NCI-H2196 treated with DMSO at 0.1 percent for 48 hours (cell line): Measurements from ENCODE around the gene MMEL1.

Experiments used
- DNase-seq: peaks from one replicate; lab custom pipeline; 2025; ENCODE audit not compliant: unreplicated experiment; lab: John Stamatoyannopoulos, UW

The MMEL1 gene

DNA sequence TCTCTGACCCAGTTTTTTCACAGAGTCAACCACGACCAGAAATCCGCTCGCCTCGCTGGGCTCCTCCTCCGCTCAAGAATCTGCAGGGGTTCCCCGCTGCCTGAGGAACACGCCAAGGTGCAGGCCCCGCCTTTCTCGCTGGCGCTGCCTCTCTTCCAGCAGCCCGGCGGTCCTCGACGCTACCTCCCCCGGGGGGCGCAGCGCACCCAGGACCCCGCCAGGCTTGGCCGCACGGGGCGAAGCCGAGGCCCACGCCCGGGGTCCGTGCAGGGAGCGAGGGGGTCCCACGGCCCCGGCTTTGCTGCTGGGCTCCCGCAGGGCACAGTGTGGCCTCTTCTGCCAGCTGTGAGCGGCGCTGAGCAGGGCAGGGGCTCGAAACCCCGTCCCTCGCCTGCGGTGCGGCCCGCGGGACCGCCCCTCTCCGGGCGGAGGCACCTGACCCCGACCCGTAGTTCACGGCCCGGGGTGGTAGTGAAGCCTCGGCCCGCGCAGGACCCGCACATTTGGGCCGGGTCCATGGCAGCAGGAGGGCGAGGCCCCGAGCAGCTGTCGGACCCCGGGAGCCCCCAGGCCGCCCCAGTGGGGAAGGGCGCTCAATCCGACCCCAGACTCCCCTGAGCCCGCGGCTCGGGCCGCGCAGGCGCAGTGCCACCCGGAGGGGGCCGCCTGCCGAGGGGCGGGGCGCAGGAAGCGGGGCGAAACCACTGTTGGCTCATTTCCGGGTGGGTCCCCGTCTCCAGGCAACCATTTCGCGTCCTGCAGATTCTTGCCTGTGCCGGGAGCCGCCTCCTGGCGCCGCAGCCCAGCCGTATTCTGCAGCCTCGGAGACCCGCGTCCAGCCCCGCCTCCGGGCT, 10.0 kb upstream of the MMEL1 start:
- peak; percentile 82 for DNase-seq

DNA sequence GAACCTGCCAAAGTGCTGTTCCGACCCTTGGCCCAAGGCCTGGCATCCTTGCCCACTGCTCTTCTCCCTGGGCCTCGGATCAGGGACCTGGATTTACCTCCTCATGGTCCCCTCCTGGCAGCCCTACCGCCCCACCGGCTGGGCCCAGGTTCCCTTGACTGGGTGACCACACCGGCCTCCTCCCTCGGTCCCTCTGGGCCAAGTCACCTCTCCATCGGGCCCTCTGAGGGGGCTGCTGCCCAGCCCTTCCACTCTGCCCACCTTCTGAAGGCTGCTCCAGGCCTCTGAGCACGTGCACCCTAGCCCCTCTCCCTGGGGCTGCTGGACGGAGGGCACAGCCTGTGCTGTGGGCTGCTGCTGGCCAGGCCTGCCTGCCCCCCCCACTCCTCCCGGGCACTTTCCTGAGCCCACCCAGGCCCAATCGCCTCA, 9.3 kb upstream of the MMEL1 start:
- DNase-seq, result no peak

DNA sequence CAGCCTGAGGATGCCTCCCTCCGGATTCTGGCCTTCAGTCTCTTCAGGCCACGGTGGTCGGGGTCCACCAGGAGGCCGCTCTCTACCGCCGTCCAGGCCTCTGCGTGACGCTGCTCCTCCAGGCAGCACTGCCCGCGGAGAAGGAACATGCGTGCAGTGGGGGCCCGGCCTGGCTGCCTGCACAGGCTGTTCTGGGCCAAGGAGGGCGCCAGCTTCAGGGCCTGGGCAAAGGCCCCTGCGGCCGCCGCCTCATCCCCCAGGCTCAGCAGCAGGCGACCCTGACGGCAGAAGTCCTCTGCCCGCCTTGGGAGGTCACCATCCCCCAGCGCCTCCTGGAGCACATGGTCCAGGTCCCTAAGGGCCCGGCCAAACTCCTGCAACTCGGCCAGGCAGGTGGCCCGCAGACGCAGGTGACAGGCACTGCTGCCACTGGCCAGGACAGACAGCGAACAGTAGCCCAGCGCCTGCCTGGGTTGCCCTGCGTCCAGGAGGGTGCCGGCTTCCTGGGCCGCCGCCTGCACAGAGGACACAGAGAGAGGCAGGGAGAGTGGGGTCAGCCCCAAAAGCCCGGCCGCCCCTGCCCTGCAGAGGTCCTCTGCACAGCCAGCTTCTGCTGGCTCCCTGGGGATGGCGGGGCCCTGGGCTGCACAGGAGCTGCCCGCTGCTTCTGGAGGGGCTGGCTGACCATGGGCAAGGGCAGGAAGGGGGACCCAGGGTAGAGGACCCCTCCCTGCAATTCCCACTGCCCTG, 8.7 kb upstream of the MMEL1 start:
- DNase-seq, result no peak

DNA sequence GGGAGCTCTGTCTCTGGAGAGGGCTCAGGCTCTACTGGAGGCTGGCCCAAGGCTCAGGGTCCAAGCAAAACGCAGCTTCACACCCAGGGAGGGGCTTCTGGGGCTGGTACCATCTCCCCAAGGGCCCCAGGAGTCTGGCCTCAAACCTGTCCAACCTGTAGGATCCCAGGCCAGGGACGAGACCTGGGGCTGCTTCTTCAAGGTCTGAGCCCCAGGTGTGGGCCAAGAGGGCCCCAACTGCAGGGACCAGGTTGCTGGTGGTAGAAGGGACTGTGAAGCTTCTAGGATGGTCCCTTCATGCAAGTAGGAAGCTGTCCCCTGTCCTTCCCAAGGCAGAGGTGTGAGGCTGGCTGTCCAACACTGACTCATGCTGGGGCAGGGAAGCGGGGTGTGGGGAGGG, 7.8 kb upstream of the MMEL1 start:
- no peak for DNase-seq

DNA sequence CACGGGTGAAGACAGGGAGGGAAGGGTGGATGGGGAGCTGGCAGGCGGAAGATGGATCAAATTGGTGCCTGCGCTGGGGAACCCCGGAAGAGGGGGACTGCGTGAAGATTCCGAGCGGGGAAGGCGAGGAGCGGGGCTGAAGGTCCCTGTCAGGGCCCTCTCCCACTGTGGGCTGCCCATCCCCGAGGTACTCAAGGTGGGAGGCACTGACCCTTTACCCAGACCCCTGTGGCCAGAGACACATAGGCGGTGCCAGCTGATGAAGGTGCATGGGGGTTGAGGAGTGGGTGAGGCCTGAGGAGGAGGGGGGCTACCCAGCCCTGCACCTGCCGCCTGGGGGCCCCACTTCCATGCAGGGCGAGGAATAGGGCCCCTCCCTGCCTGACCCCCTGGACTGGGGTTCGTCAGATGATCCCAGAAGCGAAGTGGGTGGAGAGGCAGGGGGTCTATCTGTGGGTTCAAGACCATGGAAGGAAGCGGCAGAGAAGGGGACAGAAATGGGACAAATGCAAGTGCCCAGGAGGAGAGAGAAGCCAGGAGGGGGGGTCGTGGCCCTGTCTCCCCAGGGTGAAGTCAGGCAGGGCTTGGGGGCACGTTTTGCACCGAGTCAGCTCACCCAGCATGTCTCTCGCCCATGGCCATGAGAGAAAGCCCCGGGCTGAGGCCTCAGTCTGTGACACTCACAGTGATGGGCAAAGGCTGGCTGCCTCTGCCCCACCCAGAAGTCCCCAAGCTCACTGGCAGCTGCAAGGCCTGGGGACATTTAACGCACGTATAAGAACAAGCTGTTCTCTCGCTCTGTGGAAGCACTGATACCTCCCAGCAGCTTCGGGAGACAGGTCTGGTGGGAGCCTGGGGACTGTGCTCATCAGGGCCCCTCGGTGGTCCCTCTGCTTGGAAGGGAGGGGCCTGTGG, 7.0 kb upstream of the MMEL1 start:
- DNase-seq, result no peak

DNA sequence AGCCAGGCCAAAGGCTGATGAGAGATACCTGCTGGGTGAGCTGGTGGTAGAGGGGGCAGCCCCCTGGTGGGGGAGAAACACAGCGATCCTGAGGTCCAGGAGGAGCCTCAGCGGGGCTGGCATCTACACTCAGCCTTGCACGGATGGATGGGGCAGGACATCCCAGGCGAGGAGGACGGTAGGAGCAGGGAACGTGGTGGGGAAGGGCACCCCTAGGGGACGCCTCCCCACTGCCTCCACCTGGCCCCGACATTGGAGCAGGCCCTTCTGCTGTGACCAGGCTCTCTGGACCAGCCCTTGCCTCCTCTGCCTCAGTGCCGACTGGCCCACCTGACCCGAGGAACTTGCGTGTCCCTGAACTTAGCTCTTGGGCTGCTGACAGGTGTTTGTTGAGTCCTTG, 6.4 kb upstream of the MMEL1 start:
- no peak for DNase-seq

DNA sequence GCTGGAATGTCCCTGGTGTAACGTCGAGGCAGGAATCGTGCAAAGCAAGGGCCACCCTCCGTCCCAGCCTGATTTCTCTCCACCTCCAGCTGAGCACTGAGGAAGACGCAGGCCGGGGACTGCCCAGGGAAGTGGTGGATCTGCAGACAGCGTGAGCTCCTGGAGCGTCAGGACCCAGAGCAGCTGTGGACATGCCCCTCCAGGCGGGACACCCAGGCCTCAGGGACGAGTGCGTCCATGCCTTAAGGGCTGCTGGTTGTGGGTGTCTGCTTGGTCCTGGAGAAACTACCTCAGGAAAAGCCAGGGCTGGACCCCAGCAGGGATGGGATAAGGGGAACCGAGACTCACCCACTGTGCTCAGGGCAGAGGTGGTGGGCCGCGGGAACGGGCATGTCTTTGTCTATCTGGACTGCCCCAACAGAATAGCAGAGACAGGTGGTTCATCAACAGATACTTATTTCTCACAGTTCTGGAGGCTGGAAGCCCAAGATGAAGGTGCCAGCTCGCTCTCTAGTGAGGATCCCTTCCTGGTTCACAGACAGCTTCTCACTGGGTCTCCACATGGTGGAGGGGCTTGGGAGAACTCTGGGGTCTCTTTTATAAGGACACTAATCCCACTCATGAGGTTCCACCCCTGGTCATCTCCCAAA, 5.8 kb upstream of the MMEL1 start:
- DNase-seq, result no peak

DNA sequence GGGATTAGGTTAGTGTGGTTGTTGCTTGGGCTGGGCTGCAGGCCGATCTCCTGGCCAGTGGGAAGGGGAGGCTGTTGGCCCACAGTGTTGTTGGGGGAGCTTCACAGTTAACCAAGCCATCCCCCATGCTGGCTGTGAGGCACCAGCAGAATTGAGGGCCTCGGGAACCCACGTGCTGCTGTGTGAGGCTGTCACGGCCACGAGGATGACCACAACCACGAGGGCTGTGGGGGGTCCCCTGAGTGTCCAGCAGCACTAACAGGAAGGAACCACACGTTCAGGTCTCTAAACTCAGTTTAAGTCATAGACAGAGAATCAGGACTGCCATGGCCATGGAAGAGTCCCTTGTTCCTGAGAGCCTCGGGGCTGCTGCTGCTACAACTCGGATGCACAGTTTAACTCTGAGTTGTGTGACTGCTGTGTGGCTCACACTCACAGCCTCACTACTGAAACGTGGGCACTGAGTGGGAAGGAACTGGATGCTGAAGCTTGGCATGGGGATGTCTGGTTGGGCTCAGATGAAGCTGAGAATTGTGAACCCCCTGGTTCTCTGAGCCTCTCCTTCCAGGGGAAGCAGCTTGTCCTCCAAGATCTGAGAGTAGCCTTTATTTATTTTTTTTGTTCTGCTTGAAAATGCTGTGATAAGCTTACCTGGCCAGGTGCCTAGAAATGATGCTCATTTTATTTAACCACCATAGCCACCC, 4.8 kb upstream of the MMEL1 start:
- no peak for DNase-seq

DNA sequence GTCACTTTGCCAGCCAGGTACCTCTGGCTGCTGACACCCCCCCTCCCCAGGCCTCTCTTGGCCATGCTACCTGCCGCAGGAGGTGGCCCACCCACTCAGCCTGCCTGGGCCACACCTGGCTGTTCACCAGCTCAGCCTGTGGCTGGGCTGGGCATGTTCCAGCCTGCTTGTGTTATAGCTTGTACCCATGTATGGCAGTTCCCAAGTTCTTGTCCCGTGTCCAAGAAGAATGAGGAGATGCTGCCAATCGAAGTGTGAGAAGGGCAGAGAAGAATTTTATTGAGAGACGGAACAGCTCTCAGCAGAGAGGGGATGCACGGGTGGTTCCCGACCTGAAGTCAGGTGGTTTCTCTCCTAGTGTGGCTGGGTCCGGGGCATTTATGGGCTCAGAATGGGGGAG, 3.9 kb upstream of the MMEL1 start:
- DNase-seq, result no peak

DNA sequence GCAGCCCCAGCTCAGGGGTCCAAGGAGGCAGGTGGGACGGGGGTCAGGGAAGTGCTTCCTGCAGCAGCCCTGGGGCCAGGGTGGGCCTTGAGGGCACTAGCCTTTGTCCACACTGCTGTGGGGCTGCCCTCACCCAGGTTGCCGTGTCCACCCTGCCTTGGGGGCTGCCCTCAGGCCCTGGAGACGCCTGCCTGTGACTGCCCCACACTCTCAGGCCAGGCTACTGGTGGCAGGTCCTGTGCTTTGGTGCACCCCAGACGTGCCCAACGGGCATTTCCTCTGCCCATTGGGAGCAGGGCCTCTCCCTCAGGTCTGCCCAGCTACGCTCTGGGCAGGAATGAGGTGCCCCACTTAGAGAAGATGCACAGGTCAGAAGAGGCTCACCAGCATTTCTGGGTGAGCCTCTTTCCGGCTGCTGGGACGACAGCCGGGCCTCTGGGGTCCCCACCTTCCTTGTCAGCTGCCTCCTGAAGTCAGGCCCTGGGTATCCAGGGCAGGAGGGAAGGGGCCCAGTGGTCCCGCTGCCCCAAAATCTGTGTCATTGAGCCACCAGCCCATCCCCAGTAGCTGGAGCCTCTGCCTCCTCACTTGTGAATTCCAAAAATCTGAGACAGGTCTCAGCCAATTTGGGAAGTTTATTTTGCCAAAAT, 2.7 kb upstream of the MMEL1 start:
- no peak for DNase-seq

DNA sequence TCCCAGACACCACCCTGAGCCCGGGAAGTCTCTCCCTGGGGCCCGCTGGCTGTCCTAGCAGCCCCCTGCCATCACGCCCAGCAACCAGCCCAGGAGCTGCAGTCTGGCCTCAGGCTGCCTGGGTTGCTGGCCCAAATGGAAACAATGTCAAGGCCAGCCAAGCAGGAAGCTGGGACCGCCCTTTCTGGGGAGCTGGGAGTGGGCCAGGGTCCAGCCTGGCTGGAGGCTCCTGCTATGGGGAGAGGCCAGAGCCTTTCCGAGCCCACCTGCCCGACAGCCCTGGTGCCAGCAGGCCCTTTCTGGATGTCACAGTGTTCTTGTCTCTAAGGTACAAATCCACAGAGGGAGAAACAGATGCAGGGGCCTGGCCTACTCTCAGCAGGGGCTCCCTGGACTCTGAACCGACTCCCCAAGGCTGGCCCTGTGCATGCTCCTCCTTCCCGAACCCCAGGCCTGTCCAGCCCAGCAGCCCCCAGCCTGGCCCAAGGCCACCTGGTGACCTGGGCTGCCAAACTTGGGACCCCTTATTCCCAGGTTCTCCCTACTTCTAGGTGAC, 1.2 kb upstream of the MMEL1 start:
- no peak for DNase-seq

DNA sequence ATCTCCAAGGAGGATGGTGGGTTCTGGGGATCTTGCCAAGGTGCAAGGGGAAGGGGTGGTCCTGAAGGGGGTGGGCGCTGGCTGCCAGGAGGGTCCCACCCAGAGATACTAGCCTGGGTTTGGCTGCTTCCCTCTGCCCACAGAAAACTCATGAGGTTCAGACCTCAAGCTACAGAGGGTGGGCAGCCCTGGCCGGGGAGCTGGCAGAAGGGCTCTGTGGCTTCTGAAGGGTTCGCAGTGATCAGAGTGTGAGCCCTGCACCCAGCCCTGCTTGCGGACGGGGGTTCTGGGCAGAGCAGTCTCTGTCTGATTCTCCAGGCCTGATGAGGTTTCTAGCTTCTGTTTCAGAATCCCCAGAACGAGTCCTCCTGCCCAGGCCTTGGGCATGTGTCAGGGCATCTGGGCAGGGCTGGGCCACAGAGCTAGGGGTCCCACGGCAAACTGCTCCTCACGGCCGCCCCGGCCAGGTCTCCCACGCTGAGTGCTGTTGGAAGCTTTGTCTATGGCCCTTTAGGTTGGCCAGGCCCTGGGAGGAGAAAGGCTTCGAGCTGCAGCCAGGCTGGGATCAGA, 635 bp upstream of the MMEL1 start:
- DNase-seq, result no peak

DNA sequence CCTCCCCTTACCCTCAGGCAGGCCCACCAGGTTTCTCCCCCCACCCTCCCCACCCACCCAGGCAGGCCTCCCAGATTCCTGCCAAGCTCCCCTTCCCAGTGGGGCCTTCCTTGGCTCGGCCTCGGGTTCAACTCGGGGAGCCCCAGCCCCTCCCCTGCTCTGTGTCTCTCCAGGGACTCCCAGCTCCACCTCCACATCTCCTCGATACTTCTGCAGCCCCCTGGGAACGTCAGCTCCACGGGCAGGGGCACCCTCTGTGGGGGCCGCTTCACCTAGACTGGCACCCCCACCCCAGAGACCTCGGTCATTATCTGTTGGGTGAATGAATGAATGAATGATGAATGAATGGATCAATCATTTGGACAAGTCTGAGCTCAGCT, 775 bp downstream of the MMEL1 start:
- no peak for DNase-seq

DNA sequence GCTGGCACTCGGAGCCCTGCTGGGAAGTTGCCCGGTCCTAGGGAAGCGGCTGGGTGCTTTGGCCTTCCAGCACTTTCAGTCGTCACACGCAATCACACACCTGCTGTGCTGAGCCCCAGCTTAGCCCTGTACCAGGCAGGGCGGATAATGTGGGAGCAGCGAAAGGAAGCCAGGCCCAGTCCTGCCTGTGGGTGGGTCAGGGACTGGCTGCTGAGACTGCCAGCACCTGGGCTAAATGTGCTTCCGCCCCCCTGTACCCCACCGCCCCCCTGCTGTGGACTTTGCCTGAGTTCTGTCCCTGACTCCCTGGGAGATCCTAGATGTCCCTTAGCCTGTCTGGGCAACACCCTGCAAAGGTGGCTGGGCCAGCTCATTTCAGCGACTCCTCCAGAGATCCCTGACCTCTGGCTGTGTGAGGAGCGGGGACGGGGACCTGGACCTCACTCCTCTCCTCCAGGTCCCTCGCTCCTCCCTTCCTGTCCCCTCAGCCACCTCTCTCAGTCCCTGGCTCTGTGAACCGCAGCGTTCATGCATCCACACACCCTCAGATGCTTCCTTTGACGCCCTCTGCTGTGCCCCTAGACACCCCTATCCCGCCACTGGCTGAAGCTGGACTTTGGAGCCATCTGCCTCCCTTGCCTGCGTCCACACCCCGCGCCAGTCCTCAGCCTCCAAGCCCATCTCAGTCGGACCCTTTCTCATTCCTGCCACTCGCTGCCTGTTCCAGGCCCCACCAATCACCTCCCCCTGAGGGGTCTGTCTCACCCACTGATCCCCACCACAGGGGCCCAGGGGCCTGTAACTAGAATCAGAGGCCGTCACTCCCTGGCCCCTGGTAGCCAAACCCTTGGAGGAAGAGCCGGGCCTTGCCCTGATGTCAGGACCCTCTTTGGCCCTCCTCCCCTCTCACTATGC, 1.4 kb downstream of the MMEL1 start:
- no peak for DNase-seq

DNA sequence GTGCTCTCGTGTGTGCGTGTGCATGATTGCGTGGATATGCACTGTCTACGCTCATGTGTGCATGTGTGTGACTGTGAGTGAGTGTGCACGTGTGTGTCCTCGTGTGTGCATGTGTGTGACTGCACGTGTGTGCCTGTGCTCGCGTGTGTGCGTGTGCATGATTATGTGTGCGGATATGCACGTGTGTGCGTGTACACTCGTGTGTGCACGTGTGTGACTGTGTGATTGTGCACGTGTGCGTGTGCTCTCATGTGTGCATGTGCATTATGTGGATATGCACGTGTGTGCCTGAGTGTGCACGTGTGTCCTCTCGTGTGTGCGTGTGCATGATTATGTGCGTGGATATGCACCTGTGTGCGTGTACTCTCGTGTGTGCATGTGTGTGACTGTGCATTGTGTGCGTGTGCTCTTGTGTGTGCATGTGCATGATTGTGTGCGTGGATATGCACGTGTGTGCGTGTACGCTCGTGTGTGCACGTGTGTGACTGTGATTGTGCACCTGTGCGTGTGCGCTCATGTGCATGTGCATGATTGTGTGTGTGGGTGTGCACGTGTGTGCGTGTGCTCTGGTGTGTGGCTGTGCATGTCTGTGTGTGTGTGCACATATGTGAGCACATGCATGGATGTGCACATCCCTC, 2.2 kb downstream of the MMEL1 start:
- DNase-seq, result no peak

DNA sequence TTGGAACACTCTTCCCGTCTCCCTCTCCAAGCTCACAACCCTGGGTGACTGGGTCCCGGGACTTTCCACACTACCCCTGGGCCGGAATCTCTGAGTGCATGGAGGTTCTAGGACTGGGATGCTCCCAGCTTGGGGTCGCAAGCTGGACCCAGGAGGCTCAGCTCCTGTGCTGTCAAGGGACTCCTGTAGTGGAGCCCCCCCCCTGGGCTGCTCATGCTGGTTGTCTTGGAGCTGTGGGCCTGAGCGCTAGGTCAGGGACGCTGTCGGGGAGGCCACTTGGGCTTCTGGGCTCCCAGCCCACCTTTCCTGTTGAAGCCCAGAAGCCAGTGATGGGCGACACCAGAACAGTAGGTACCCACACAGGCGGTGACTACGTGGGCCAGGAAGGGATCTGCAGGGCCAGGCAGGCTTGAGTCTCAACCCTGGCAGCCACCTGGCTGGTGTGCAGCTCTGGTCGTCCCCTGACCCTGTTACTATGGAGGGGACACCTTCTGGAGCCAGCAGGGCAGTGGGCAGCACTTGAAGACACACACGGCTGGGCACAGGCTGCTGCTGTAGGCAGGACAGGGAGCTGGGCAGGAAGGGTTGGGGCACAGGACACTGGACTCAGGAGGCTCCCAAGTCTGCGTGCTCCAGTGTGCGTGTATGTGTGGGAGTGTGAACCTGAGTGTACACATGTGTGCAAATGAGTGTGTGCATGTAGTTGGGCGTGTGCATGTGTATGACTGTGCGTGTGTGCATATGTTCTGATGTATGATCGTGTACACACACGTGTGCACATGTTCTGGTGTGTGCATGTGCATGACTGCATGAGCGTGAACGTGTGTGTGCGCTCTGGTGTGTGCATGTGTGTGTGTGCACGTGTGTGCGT, 3.0 kb downstream of the MMEL1 start:
- no peak for DNase-seq
